GM03348 (cell line): ENCODE results near the gene MRNIP.
"Not testable (repeated sequence)": the region's sequence is repeated elsewhere in the genome, so short reads cannot be mapped to it uniquely, and the experiment has no call there.

Experiments
- DNase-seq: peaks from one replicate; pipeline ENCODE4 v3.0.0; 2012; ENCODE audit warnings: low spot score

The MRNIP gene

DNA sequence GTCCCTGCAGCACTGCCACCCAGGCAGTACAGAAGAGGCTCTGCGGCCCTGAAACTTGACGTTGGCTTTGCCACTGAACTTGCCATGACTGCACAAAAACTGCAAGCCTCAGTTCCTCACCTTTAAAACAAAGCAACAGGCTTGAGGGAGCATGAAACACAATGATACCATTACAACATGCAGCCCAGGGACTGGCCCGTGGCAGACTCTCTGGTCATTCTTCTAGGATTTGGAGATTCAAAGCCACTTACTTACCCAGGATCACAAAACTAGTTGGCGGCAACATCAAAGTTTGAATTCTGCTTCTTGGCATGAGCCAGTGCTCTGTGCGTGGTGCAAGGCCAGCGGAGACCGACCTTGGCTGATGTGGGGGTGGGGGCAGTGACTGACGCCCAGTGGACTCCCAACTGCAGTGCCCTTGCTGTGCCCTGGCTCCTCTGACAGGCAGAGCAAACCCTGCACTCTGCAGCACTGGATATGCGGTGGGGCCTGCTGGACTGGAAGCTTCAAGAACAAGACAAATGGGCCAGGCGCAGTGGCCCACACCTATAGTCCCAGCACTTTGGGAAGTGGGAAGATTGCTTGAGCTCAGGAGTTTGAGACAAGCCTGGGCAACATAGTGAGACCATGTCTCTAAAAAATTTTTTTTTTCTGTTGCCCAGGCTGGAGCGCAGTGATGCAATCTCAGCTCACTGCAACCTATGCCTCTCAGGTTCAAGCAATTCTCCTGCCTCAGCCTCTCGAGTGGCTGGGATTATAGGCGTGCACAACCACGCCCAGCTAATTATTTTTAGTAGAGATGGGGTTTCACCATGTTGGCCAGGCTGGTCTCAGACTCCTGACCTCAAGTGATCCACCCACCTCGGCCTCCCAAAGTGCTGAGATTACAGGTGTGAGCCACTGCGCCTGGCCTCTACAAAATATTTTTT, 19.0 kb downstream of the MRNIP start:
- no peak for DNase-seq

DNA sequence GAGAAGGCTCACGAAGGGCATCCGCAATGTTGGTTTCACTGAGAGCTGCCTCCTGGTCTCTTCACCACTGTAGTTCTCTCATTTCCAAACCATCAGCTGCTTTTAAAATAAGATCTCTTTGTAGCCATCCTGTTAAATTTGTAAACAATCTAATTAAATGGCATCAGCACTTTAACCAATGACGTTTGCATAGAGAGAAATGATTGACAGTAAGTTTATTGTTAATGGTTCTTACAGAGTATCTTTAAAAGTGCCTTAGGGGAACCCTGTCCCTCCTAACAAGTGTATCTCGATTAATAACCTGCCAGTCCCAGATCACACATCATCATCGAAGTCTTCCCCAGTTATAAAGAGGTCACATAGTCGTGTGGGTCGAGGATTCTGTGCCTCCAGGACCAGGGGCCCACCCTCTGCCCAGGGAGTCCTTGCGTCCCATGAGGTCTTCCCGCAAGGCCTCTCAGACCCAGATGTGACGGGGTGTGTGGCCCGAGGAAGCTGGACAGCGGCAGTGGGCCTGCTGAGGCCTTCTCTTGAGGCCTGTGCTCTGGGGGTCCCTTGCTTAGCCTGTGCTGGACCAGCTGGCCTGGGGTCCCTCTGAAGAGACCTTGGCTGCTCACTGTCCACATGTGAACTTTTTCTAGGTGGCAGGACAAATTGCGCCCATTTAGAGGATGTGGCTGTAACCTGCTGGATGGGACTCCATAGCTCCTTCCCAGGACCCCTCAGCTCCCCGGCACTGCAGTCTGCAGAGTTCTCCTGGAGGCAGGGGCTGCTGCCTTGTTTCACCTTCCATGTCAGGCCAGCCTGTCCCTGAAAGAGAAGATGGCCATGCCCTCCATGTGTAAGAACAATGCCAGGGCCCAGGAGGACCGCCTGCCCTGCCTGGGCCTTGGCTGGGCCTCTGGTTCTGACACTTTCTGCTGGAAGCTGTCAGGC, 21.3 kb downstream of the MRNIP start:
- DNase-seq, result no peak

DNA sequence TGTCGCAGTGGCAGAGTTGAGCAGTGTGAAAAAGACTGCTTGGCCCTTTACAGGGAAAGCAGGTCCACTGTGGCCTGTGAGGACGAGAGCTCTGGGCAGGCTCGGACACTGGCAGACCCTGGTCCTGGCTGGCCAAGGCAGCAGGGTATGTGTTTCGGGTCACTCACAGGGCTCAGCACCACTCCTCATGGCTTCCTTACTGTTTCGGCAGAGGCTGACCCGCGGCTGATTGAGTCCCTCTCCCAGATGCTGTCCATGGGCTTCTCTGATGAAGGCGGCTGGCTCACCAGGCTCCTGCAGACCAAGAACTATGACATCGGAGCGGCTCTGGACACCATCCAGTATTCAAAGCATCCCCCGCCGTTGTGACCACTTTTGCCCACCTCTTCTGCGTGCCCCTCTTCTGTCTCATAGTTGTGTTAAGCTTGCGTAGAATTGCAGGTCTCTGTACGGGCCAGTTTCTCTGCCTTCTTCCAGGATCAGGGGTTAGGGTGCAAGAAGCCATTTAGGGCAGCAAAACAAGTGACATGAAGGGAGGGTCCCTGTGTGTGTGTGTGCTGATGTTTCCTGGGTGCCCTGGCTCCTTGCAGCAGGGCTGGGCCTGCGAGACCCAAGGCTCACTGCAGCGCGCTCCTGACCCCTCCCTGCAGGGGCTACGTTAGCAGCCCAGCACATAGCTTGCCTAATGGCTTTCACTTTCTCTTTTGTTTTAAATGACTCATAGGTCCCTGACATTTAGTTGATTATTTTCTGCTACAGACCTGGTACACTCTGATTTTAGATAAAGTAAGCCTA, 22.2 kb downstream of the MRNIP start:
- DNase-seq, result no peak

DNA sequence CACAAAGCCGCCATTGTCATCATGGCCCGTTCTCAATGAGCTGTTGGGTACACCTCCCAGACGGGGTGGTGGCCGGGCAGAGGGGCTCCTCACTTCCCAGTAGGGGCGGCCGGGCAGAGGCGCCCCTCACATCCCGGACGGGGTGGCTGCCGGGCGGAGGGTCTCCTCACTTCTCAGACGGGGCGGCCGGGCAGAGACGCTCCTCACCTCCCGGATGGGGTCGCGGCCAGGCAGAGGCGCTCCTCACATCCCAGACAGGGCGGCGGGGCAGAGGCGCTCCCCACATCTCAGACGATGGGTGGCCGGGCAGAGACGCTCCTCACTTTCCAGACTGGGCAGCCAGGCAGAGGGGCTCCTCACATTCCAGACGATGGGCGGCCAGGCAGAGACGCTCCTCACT, 23.7 kb downstream of the MRNIP start:
- DNase-seq, result not testable (repeated sequence)

DNA sequence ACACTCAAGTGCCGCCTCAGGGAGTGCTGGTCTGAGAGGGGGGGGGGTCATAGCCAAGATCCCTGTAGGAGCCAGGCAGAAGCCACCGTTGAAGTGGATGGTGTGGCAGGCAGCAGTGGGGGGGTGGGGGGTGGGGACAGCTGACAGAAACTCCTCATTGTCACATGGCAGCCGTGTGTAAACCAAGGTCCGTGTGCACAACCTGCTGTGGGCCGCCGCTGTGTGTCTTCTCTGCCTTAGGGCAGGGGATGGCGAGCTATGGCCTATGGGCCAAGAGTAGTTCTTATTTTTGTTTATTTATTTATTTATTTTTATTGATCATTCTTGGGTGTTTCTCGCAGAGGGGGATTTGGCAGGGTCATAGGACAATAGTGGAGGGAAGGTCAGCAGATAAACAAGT, 24.5 kb downstream of the MRNIP start:
- DNase-seq, result no peak

DNA sequence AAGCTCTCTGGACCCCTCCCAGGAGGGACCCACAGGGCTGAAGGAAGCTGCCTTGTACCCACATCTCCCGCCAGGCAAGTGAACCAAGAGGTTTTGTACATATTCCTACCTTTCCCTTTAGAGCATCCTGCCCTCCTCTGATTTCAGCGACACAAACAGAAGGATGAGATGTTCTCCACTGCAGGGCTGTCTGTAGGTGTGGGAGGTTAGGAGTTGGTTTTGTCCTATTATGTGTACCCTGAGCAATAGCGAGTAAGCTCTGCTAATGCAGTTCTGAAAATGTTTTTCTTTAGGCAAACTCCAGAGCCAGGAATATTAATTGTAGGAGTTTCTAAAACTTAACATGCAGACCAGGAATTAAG, 24.9 kb downstream of the MRNIP start:
- DNase-seq, result no peak

DNA sequence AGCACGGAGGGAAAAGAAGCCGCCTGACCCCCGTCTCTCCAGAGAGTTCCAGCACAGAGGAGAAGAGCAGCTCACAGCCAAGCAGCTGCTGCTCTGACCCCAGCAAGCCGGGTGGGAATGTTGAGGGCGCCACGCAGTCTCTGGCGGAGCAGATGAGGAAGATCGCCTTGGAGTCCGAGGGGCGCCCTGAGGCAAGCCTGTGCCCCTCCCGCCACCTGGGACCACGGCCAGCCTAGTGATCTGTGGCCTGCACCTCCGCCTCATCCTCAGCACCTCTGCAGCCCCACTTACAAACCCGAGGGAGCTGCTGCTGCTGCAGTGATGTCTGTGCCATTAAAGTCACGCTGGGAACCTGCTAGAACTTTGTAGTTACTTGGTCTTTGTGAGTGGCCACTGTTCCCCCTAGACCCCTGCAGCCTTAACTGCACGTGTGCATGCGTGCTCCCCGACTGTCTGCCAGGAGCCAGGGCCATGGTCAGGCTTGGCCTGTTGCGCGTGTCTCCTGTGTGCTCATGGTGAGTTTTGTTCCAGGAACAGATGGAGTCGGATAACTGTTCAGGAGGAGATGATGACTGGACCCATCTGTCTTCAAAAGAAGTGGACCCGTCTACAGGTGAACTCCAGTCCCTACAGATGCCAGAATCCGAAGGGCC, 25.4 kb downstream of the MRNIP start:
- no peak for DNase-seq

GRCh38 chr5:179832039-179832745, 26.4 kb downstream of the MRNIP start:
- DNase-seq, result no peak

GRCh38 chr5:179830818-179831468, 27.7 kb downstream of the MRNIP start:
- DNase-seq, result no peak

- no peak for DNase-seq
Observed at GRCh38 chr5:179829732-179830435, 28.7 kb downstream of the MRNIP start.

GRCh38 chr5:179828756-179829421, 29.7 kb downstream of the MRNIP start:
- DNase-seq, result no peak

- DNase-seq, result no peak
Observed at GRCh38 chr5:179827680-179828079, 30.9 kb downstream of the MRNIP start.

DNA sequence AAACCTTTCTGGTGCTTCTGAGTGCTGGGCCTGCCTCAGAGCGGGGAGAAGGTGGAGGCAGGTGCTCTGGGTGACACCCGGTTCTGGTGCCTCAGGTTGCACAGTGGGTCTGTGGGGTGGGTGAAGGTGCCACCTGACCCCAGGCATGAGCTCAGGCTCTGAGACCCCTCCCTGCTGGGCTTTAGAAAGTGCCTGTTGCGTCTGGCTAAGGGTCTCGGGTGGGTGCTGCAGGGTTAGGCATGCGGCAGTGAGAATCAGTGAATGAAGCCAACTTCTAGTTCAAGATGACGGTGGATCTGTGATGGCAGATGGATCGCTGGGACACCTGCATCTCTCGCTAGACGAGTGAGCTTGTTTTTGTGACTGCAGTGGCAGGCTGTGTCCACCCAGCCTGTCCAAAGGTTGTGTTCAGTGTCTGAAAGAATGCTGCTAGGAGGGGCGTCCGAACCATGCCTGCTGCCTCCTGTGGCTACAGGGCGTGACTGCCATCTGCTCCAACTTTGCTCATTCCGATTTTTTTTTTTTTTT, 32.9 kb downstream of the MRNIP start:
- DNase-seq, result no peak

- no peak for DNase-seq
Observed at GRCh38 chr5:179824745-179825112, 33.9 kb downstream of the MRNIP start.

GRCh38 chr5:179823937-179824744, 34.5 kb downstream of the MRNIP start:
- no peak for DNase-seq

DNA sequence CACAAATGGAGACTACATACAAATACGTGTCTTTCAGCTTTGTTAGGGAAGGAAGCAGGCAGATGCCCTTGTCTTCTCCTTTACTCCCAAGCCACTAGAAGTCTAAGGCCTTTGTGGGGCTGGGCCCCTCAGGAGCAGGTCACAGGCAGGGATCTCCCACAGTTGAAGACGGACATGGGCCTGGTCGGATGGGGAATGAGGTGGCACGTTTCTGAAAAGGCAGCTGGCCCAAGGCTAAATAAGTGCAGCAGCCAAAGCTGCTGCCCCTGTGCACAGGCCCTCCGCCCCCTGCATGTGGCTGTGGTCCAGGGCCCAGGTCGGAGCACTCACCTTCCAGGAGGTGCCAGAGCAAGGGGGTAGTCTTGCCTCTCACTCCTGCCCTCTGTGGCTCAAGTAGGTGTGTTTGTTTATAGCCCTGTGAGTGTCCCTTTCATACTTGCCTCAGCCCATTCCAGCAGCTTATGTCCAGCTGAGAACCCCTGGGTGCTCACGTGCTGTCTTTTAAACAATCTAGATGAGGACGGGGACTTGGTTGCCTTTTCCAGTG, 36.1 kb downstream of the MRNIP start:
- DNase-seq, result no peak

DNA sequence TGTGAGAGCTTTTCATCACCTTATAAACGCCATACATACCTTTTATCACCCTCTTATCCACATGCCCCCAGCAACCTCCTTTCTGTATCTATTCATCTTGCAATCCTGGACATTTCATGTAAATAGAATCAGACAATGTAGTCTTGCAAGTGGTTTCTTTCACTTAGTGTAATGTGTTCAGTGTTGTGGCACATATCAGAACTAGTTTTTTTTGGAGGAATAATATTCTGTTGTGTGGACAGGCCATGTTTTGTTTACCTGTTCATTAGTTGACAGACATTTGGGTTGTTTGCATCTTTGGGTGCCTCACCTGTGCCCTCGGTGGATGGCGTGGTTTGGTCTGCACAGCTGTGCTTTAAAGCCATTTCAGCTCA, 36.6 kb downstream of the MRNIP start:
- DNase-seq, result no peak
